Duodenal mucosa (tissue), 2 donors: ENCODE results near the gene ST3GAL5.

Experiments used
- H3K27ac ChIP-seq: one replicate; pipeline ENCODE4 v1.7.0; 2013; ENCODE audit warnings: low read depth, low read length
- H3K27me3 ChIP-seq, 2 donors: one replicate each; pipeline ENCODE4 v1.7.0; 2013; ENCODE audit warnings: low read length in 2 of 2, control low read depth in 1 of 2; ENCODE audit not compliant: insufficient read depth in 2 of 2, control insufficient read depth in 1 of 2
- H3K36me3 ChIP-seq, 2 donors: one replicate each; pipeline ENCODE4 v1.7.0; 2013; ENCODE audit warnings: low read length in 2 of 2, control low read depth in 1 of 2; ENCODE audit not compliant: insufficient read depth in 2 of 2, control insufficient read depth in 1 of 2
- H3K4me1 ChIP-seq, 2 donors: one replicate each; pipeline ENCODE4 v1.7.0; 2013; ENCODE audit warnings: low read length in 2 of 2, control low read depth in 1 of 2; ENCODE audit not compliant: insufficient read depth in 2 of 2, control insufficient read depth in 1 of 2
- H3K4me3 ChIP-seq, 2 donors: one replicate each; pipeline ENCODE4 v1.7.0; 2013; ENCODE audit warnings: low read length in 2 of 2, low read depth in 1 of 2
- H3K9ac ChIP-seq, 2 donors: one replicate each; pipeline ENCODE4 v1.7.0; 2013; ENCODE audit warnings: low read length in 2 of 2, low read depth in 1 of 2
- H3K9me3 ChIP-seq, 2 donors: one replicate each; pipeline ENCODE4 v1.7.0; 2013; ENCODE audit warnings: low read length in 2 of 2, control low read depth in 1 of 2; ENCODE audit not compliant: control insufficient read depth in 1 of 2

ST3GAL5 gene

DNA sequence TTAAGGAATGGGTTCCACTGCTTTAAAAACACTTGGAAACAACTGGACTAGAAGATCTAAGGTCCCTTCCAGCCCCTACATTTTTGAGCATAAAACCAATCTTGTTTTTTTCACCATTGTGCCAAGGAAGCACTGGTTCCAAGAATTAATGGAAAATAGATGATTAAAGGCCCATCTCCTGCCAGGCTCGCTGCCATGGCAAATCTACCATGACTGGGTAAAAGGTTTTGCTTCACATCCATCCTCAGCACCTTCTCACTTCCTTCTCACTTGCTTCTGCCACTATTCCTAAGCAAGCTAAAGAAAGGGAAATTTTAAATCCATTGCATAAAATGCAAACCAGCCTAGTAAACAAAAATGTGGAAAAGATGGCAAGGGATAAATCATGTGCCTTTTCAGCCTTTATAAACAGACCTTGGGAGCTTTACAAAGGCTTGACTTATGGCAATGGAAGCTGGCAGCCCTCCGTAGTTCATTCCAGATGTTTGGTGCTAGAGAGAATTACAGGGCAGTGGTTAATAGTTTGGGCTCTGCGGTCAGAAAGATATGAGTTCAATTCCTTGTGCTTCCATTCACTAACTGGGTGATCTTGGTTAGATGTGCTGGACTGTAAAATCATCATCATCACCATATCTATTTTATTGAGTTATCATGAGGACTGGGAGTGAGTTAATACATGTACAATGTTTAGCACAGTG, 27.0 kb upstream of the ST3GAL5 start:
- no peak overlapping the region for H3K27ac ChIP-seq
- H3K27me3 ChIP-seq, result no peaks in the 10 kb centered on the region
- no peak overlapping the region for H3K4me3 ChIP-seq
- no peak overlapping the region for H3K9ac ChIP-seq
- no peaks in the 10 kb centered on the region for H3K36me3 ChIP-seq
- H3K4me1 ChIP-seq, result no peaks in the 10 kb centered on the region
- no peaks in the 10 kb centered on the region for H3K9me3 ChIP-seq

DNA sequence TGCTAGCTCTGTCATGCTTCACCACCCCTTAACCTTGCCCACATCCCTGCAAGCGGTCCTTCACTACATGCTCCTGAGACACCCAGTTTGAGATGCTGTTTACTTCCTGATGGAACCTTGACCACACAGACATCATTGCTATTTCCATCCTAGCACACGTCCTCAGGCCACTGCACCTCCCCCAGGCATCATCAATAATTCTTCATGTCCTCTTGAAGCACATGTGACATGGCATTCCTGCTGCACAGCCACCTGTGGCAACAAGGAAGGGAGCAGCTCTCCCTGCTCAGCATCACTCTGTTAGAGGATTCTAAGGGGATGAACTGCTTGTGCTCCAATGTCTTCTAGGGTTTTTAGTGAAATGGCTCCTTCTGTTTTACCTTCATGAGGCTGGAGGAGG, 26.1 kb upstream of the ST3GAL5 start:
- H3K36me3 ChIP-seq, result no peaks in the 10 kb centered on the region

DNA sequence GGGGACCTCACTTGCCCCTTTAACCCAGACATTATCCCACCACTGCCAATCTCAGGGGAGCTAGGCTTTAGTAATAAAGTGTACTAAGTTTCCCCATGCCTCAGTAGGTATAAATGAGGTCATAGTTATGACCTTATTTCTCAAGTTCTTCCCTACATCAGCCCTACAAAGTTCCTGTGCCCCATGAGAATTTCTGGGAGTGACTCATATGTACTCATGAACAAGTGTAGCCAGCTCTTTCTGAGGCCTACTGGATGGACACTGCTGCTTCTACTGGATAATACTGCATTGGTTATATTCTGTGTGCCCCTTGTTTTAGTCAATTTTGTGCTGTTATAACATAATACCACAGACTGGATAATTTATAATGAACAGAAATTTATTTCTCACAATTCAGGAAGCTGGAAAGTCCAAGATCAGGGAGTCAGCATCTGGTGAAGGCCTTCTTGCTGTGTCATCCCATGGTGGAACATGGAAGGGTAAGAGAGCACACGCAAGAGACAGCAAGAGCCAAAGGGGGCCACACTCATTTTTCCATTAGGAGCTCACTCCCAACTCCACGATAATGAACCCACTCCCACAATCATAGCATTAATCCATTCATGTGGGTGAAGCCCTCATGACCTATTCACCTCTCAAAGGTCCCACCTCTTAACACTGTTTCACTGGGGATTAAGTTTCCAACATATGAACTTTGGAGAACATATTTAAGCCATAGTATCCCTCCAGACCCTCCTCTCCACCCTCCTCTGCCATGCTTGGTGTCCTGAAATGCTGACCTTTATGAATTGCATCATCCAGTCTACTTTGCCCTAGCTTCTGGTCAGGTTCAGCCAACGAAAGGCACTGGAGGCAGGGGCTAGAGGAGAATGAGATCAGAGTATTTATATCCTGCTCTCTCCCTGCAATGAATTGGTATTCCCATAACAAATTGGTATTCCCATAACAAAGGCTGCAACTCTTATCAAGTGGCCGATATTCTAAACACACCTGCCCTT, 25.4 kb upstream of the ST3GAL5 start:
- Histone ChIP-seq H3K9ac (no peak overlapping the region), H3K27me3 (no peaks in the 10 kb centered on the region), H3K36me3 (no peaks in the 10 kb centered on the region), H3K4me1 (no peaks in the 10 kb centered on the region), H3K4me3 (no peak overlapping the region), H3K9me3 (no peaks in the 10 kb centered on the region), H3K27ac (no peak overlapping the region)

More for the DNA sequence above, 26.1 kb upstream of the ST3GAL5 start:
- no peaks in the 10 kb centered on the region for H3K4me1 ChIP-seq
- no peak overlapping the region for H3K27ac ChIP-seq
- H3K9me3 ChIP-seq, result no peaks in the 10 kb centered on the region
- no peak overlapping the region for H3K4me3 ChIP-seq
- H3K9ac ChIP-seq, result no peak overlapping the region
- H3K27me3 ChIP-seq, result no peaks in the 10 kb centered on the region

DNA sequence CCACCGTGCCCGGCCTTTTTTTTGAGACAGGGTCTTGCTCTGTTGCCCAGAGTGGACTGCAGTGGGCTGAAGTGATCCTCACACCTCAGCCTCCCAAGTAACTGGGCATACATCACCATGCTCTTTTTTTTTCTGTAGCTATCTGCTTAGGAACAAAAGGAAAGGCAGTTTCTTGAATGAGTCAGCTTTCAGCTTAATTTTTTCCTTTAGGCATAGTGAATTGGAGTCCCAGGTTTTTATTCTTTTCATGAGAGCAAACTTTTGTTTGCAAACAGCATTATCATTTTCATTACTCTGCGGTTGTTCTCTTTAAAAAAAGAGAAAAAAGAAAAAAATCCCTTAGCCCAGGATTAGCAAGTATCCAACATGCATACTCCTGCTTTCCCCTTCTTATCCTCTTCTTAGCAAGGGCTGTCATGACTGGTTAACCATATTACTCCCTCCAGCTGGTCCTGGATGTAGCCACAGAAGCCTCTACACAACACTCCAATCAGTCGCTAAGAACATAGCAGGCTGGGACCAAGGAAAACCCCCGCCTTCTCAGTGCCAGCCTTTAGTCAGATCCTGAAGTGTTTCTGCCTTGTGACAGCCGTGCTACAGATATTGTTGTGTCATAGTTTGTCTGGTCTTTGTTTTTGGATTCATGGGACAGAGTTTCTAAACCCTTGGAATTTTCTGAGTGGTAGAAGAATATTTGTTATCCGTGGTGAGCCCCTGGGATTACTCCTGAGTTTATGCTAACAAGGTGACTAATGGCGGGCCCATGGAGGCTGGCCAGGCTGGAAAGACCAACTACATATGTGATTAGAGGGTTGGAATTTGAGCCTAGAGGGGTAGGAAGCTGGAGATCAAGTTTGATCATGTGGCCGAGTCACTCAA, 23.3 kb upstream of the ST3GAL5 start:
- Histone ChIP-seq H3K27me3 (no peaks in the 10 kb centered on the region), H3K27ac (no peak overlapping the region), H3K4me1 (no peaks in the 10 kb centered on the region), H3K36me3 (no peaks in the 10 kb centered on the region), H3K4me3 (no peak overlapping the region), H3K9me3 (no peaks in the 10 kb centered on the region), H3K9ac (no peak overlapping the region)

DNA sequence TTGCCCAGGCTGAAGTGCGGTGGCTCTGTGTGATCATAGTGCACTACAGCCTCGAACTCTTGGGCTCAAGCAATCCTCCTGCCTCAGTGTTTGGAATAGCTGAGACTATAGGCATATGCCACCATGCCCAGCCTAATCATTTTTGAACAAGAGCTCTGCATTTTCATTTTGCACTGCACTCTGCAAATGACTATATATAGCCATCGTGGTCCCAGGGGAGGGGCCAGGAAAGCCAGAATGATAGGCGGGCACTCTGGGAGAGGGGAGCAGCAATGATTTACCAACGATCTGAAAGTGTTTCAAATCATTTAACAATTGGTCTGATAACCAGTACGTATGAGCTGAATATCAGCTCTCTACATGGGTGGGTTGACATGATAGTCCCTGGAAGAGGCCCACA, 22.3 kb upstream of the ST3GAL5 start:
- Histone ChIP-seq H3K27ac (no peak overlapping the region), H3K4me1 (no peaks in the 10 kb centered on the region), H3K27me3 (no peaks in the 10 kb centered on the region), H3K9ac (no peak overlapping the region), H3K4me3 (no peak overlapping the region), H3K9me3 (no peaks in the 10 kb centered on the region), H3K36me3 (no peaks in the 10 kb centered on the region)

DNA sequence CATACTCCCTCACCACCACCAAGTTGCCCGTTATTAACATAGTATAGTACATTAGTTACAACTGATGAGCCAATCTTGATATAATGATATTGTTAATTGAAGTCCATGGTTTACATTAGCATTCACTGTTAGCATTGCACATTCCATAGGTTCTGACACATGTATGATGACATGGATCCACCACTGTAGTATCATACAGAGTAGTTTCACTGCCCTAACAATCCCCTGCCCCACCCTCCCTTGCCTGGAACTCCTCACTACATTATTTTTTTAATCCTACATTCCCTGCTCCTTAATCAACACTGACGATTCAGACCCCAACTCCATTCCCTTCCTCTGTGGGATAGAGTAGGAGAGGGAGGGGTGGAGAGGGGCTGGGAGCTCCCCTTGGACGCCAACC, 20.2 kb upstream of the ST3GAL5 start:
- Histone ChIP-seq H3K27me3 (no peaks in the 10 kb centered on the region), H3K4me1 (no peaks in the 10 kb centered on the region), H3K4me3 (no peak overlapping the region), H3K36me3 (no peaks in the 10 kb centered on the region), H3K9ac (no peak overlapping the region), H3K27ac (no peak overlapping the region), H3K9me3 (no peaks in the 10 kb centered on the region)

DNA sequence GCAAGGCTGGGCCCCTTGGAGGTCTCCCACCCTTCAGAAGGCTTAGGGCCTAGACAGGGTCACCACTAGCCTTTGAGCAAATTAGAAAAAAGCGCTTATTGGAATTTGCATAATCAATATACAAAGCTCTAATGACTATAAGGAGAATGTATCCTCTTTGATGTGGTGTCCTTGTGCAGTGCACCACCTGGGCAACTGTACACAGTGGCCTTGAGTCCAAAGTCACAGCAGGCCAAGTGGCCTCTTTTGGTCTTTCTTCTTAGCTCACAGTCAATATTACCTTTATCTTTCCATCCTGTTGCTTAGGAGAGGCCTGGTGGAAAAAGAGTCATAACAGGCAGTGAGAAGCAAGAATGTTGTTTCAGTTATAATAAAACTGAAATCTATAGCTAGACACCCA, 19.7 kb upstream of the ST3GAL5 start:
- Histone ChIP-seq H3K27me3 (no peaks in the 10 kb centered on the region), H3K4me3 (no peak overlapping the region), H3K9ac (no peak overlapping the region), H3K27ac (no peak overlapping the region), H3K9me3 (no peaks in the 10 kb centered on the region), H3K4me1 (no peaks in the 10 kb centered on the region), H3K36me3 (no peaks in the 10 kb centered on the region)

DNA sequence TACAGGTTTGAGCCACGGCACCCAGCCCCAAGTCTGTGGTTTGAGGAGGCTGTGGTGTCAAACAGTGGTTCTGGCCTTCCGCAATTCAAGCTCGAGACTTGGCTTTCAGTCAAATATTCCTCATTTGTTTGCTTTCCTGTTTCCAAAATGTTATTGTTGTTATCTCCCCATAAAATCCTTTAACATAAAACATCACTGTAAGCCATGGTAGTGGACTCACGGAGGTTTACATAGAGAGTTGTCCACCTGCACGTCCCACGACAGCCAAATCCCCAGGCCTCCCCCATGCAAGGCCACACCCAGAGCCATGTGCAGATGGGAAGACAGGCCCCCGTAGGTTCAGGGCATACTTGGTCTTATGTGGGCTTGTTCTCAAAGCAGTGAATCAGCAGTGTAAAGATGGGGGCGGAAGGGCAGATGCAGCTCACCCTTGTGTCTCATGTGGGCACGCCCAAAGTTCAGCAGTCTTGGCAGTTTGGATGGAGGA, 18.9 kb upstream of the ST3GAL5 start:
- no peaks in the 10 kb centered on the region for H3K9me3 ChIP-seq
- no peaks in the 10 kb centered on the region for H3K27me3 ChIP-seq
- no peak overlapping the region for H3K27ac ChIP-seq
- H3K4me3 ChIP-seq, result no peak overlapping the region
- H3K9ac ChIP-seq, result no peak overlapping the region
- H3K4me1 ChIP-seq, result no peaks in the 10 kb centered on the region
- no peaks in the 10 kb centered on the region for H3K36me3 ChIP-seq

DNA sequence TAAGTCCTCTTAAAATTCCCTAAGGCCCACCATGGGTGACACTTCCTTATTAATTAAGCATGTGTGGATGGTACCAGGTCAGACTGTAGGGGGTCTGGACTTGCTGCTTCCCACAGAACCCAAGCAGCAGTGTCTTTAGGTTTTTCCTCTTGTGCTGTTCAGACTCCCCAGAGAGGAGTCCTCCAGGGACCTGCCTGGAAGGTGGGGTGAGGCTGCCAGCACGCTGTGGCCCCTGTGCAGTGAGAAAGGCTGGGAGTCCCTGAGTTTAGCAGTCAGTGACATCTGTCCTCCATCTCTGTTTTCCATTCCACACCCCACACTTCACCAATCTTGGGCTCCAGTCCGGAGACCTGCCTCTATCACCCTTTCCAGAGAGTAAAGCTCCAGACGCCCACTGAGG, 18.0 kb upstream of the ST3GAL5 start:
- H3K9me3 ChIP-seq, result no peaks in the 10 kb centered on the region
- H3K9ac ChIP-seq, result no peak overlapping the region
- no peak overlapping the region for H3K27ac ChIP-seq
- no peak overlapping the region for H3K4me3 ChIP-seq
- no peaks in the 10 kb centered on the region for H3K4me1 ChIP-seq
- H3K27me3 ChIP-seq, result no peaks in the 10 kb centered on the region
- H3K36me3 ChIP-seq, result no peaks in the 10 kb centered on the region
